Esophagus mucosa (tissue), 1 donor: Measurements from ENCODE around the gene KIN. TPM values are rescaled to one million over a fixed set of nuclear protein-coding genes. Genes with fewer than 3 reads are reported as not detected.
"Not testable (repeated sequence)": the region's sequence is repeated elsewhere in the genome, so short reads cannot be mapped to it uniquely, and the experiment has no call there.

Experiments used
- ATAC-seq: fragments of 200-7000 bp; cut with Tn5 transposase; one replicate; pipeline ENCODE4 v1.9.1; 2020
- total RNA-seq: library from RNA; stranded (reverse); gene quantifications from one replicate; pipeline ENCODE4 v1.2.4, GENCODE V29; 2023
- donor health status: DM: yes; HTN: yes; CAD: no.

KIN gene, protein sequence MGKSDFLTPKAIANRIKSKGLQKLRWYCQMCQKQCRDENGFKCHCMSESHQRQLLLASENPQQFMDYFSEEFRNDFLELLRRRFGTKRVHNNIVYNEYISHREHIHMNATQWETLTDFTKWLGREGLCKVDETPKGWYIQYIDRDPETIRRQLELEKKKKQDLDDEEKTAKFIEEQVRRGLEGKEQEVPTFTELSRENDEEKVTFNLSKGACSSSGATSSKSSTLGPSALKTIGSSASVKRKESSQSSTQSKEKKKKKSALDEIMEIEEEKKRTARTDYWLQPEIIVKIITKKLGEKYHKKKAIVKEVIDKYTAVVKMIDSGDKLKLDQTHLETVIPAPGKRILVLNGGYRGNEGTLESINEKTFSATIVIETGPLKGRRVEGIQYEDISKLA
- total RNA-seq, result 8.3 TPM

DNA sequence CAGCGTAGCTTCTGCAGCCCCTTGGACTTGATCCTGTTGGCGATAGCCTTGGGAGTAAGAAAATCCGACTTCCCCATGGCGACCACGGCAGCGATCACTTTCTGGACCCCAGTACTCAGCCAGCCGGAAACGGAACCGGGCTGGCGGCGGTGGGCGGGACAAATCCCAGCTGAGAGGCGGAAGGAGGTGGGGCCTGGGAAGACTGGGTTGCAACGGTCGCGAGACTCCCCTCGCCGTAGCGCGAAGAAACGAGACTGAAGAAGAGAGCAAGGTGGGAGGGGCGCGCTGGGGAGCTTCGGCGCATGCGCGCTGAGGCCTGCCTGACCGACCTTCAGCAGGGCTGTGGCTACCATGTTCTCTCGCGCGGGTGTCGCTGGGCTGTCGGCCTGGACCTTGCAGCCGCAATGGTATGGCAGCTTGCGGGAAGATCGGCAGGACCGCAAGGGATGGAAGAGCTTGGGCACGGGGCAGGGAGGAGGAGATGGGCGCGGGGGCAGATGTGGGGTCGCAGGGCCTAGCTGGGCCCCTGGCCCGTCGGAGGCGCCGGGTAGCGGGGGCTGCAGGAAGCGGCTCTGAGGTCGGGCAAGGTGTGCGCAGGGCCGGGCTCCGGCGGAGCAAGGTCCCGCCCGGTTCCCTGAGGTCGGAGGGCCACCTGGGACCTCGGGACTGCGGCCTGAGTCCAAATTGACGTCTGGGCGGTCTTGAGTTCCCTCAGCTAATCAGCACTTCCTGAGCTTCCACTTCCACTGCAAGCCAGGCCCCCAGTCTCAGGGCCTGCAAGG lies at the start of gene KIN, which contains the start of gene ATP5F1C:
KIN (minus strand) TSS at position 137 of the 782 bp plus-strand sequence; CDS start at position 77, 60 bp downstream.
ATP5F1C (plus strand) TSS at position 321 of the 782 bp plus-strand sequence; CDS start at position 352, 31 bp downstream.
- peak; percentile 99 for ATAC-seq

DNA sequence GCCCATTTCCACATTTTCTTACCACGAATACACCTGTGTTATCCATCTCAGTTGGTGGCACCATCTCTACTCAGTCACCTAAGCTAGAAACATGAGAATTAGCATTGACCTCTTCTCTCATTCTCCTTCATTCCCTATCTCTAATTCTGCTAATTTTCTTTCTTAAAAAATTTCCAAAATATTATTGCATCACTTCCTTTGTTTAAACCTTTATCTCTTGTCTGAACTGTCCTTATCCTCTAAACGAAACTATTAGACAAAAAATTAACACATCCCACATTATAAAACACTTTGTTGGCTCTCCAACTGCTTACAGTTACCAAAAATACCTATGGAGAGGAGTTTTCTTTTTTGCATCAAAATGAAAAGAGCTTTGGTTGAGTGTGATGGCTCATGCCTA lies 48.8 kb upstream of the KIN start:
- no peak for ATAC-seq

DNA sequence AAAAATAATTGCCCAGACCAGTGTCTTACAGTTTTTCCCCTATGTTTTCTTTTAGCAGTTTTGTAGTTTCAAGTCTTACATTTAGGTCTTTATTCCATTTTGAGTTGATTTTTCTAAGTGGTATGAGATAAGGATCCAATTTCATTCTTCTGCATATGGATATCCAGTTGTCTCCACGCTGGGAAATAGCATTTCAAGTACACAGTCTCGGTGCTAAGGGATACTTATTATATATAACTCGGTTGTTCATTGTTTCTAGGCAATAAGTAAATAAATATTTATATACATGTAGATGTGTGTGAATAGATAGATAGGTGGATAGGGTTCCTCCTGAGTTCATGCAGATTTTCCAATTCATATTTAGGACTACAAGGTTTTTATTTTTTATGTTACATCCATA lies 46.5 kb upstream of the KIN start:
- no peak for ATAC-seq

DNA sequence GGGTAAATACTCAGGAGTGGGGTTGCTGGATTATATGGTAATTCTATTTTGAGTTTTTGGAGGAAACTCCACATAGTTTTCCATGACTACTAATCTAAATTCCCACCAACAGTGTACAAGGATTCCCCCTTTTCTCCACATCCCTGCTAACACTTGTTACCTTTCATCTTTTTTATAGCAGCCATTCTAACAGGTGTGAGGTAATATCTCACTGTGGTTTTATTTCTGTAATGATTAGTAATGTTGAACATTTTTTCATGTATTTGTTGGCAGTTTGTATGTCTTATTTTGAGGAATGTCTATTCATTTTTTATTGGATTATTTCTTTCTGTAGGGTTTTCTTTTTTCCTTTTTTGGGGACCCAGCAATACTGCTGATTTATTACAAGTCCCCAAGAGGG lies 45.4 kb upstream of the KIN start:
- no peak for ATAC-seq

DNA sequence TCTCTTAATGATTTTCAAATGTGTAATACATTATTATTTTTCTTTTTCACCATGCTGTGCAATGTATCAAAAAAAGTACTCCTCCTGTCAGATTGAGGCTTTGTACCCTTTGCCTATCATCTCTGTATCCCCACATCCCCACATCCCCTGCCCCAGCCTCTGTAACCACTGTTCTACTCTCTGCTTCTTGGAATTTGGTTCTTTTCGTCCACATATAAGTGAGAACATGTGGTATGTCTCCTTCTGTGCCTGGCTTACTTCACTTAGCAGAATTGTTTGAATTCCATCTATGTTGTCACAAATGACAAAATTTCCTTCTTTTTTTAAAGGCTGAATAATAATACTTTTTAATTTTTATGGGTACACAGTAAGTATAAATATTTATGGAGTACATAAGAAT lies 44.3 kb upstream of the KIN start:
- ATAC-seq, result no peak

DNA sequence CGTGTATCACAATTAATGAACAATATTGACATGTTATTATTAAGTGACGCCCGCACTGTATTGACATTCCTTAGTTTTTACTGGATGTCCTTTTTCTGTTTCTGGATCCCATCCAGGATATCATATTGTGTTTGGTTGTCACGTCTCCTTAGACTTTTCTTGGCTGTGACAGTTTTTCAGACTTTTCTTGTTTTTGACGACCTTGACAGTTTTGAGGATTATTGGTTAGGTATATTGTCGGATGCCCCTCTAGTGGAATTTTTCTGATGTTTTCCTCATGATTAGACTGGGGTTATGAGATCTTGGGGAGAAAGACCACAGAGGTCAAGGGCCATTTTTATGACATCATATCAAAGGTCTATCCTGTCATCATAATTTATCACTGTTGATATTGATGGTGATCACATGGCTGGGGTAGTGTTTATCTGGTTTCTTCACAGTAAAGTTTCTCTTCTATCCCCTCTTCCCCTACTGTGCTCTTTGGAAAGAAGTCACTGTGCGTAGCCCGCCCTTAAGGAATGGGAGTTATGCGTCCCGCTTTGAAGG lies 41.6 kb upstream of the KIN start:
- no peak for ATAC-seq

DNA sequence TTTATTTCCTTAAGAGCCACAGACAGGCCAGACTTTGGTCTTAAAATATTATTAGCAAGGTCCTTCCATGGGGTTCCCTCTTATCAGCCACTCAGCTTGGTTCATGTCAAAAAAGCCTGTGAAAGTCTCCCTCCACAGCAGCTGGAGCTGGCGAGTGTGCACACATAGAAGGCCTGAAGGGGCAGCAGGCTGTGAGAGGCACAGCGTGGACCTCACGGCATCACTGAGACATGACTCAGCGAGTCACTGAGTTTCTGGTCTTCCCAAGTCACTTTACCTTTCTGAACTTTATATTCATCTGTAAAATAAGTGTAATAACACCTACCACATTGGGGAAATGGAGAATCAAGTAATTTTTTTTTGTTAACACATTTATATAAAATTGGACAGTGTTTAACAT lies 39.2 kb upstream of the KIN start:
- no peak for ATAC-seq

DNA sequence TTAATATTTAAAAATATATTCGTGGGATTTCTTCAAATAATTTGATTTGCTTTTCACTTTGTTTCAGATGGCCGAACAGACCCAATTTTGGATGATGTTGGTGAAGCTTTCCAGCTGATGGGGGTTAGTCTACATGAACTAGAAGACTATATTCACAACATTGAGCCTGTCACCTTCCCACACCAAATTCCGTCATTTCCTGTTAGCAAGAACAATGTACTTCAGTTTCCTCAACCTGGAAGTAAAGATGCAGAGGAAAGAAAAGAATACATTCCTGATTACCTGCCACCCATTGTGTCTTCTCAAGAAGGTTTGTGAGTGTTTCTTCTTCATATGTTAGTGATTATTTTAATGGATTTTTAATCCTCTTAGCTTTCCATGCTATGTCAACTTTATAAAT lies 36.5 kb upstream of the KIN start:
- no peak for ATAC-seq

DNA sequence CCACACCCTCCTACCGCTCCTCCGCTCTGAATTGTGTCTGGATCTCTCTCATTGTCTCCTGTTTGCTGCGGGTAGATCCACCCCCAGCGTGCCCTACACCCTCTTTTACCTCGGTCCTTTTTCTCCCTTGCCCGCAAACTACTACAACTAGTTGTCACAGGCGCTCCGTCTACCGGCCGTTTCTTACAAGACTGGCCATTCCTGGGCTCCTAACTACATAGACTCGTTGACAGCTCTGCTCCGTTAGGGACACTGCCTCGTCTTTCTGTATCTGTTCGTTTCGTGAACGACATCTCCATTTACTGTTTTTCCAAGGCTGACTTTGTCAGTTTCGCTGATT lies 31.3 kb upstream of the KIN start:
- peak; percentile 36 for ATAC-seq

DNA sequence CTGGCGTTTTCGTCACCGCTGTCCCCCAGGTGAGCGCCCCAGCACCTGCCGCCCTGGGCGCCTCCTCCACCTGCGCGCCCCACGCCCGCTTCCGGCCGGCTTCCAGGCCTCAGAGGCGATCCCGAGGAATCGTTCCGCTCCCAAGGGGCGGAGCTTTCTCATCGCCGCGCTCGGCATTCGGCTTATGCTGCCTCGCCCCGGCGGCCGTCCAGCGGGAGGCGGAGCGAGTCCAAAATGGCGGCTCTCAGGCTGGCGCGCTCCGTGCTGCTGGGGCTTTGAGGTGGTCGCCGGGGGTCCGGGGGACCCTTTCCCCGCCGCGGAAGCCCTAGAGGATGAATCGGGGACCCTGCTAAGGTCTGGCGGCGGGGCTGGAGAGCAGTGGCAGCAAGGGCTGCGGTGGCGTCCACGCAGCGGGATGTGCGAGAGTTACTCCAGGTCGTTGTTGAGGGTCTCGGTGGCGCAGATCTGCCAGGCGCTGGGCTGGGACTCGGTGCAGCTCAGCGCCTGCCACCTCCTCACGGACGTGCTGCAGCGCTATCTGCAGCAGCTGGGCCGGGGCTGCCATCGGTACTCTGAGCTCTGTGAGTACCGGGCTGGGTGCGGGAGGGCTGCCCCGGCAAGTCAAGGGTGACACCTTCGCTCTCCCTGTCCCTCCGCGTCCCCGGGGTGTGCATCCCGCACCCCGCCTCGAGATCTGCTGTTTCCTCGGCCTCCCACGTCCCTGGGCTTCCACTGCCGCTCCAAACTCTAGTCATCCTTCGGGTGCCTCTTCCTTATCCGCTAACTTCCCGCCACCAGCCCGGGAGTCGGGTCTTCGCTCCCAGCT lies 30.7 kb upstream of the KIN start, which contains the start of gene TAF3:
TAF3 (plus strand) TSS at position 211 of the 826 bp plus-strand sequence; CDS start at position 416, 205 bp downstream.
- ATAC-seq, result peak; percentile 96

DNA sequence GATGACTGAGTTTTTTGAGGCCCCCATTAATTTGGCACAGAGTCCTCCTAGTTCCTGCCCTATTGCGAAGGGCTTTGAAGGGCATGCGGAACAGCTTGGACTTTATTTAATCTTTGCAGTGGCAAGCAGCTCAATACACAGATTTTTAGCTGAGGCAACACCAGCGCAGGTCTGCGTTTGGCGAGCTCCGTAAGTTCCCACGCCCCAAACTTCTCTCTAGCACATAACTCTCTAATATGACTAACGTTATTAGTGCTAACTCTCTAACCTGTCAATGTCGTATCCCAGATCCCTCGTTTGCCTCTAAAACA lies 30.1 kb upstream of the KIN start:
- ATAC-seq, result no peak

DNA sequence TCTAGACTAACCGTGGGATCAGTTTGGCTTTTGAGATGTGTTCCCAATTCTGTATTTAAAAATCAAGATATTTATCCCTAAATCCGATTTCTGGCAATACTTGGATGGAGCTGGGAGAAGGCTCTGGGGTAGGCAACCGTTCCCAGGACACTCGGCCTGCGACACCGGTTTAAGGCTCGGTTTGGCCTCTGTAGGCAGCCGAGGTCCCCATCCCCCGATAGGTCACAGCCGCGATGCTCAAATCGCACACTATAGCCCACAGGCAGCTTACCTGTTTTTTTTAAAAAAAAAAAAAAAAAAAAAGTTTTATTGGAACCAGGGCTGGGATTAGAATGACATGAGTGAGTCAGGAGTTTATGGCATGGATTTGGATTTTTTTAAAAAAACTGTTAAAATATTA lies 29.8 kb upstream of the KIN start:
- no peak for ATAC-seq

DNA sequence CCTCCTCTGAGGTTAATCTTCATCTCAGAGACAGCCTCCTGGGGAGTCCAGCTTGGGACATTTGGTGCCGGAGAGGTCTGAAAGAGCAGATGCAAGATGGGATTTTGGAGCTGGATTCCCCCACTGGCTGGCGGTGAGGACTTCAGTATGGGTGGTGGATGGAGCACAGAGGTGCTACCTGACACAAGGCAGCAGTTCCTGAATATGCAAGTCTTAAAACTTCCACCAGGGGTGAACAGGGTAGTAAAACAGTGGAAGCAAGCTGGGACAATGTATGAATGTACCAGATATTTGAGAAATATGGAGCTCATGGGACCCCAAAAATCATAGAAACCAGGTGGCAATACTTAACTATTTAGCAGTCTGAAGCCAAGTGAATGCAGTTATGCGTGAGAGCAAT lies 25.7 kb upstream of the KIN start:
- no peak for ATAC-seq

DNA sequence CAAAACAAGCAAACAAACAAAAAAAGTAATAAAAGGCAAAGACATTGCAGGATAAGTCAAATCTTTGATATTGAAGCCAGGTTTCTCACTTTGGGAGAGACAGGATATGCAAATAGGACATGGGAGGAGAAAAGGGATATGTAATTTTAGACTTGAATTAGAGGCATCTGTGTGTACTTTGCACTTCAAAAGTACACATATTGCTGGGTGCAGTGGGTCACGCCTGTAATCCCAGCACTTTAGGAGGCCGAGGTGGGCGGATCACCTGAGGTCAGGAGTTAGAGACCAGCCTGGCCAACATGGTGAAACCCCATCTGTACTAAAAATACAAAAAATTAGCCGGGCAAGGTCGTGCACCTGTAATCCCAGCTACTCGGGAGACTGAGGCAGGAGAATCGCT lies 23.9 kb upstream of the KIN start:
- ATAC-seq, result not testable (repeated sequence)

DNA sequence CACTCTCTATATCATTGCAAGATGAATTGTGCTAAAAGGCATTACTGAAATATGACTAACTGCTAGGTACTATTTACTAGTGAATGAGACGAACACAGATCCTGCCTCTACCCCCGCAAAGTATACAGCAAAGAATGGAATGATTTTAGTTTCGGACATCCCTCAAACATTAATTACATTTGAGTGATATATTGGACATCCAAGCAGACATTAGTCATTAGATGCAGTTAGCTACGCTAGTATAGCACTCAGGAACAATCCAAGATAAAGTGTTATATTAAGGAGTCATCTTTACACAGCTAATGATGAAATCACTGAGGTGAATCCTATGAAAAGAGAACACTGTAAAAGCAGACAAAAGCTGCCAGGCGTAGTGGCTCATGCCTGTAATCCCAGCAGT lies 23.2 kb upstream of the KIN start:
- ATAC-seq, result peak; percentile 37

DNA sequence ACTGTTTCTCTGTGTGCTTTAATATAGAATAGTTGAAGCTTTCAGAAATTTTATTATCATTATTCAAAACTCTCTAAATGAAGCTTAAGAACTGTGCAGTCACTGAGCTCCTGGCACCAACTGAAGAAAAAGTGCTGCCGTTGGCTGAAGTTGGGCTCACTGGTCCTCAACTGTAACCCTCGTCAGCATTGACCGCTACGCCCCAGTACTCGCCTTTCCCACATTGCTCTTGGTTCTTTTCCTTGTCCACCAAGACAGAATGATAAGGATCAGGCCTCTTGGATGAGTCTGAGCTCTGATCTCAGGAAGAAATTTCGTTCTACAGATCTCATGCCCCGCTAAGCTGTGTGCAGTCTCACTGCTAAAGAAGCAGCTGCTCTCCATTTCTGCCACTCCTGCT lies 22.6 kb upstream of the KIN start:
- no peak for ATAC-seq

DNA sequence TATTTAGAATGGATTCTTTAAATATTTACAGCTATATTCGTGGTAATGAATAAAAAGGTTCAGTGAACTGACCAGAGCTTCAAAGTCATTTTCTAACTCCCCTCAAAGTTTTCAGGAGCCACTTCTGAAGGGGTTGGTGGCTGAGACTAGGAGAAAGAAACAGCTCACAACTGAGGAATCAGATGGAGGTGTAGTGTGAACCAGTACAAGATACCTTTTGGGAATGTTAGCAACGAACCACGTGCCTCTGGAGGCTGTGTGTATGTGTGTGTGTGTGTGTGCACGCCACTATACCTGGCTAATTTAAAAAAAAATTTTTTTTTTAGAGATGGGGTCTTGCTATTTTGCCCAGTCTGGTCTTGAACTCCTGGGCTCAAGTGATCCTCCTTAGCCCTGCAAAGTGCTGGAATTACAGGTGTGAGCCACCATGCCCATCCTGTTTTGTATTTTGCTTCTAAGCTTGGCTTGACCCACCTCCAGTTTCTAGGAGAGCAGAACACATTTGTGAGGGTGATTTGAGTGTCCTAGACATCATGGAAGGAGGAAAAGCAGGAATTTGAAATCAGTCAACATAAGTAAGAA lies 21.0 kb upstream of the KIN start:
- ATAC-seq, result no peak

DNA sequence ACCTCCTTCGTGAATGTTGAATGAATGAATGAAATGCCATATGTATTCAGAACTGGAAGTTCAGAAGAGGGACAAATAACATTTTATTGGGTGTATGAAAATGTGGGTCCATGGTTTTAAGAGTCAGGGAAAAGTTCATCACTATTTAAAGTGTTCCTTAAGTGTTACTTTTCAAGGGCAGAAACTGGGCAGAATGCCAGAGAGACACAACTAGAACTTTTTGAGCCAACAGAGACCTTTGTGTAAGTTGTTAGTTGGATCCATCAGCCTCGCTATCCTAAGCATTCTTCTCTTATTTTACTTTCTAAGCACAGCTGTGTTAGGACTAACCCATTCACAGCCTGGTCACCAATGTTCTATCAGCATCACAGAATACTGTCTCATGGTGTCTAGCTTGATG lies 16.9 kb upstream of the KIN start:
- no peak for ATAC-seq

DNA sequence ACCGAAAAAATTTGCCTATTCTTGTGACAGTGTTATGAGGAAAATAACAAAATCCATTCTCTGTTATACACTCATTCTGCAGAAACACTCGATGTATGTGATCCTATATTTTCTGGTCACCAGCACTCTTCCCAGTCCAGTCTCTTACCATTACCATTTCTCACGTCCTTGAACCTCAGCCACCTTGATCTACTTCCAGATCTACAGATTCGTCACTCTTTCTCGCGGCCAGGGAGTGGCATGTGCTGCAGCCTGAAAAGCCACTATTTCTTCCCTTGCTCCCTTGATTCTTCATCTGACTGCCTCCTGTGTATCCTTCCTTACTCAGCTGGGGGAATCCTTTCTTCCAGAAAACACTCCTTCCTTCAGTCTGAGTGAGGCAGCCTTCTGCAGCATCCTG lies 16.4 kb upstream of the KIN start:
- ATAC-seq, result no peak

DNA sequence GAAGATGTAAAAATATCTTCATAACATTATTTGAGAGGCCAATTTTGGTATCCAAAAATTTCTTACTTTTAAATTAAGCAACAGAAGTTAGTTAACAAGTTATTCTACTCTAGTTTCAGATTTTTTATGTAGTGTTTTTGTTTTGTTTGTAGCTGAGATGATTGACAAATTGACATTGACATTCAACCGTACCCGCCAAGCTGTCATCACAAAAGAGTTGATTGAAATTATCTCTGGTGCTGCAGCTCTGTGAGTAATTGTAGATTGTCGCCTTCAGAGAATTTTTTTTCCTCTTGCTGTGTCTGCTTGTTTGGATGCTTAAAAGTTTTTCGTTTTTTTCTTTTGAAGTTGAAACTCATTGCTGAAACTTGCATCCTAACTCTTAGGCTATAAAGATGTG lies 14.8 kb upstream of the KIN start:
- no peak for ATAC-seq

DNA sequence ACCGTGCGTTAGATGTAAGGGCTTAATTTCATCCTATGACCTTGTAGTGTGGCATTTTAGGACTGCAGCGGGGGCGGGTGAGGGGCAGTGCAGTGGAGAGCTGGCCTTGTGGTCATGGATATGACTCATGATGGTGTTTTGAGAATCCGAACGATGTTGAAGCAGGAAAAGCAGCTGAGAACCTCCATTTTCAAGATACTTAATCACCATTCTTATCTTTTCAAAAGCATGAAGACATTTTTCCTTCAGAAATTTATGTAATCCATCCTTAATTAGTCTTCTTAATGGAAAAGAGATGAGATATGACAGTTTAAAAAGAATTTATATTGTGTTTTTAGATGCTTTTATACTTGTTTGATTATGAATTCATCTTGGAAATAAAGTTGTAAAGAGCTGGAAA lies 9.8 kb upstream of the KIN start:
- no peak for ATAC-seq

DNA sequence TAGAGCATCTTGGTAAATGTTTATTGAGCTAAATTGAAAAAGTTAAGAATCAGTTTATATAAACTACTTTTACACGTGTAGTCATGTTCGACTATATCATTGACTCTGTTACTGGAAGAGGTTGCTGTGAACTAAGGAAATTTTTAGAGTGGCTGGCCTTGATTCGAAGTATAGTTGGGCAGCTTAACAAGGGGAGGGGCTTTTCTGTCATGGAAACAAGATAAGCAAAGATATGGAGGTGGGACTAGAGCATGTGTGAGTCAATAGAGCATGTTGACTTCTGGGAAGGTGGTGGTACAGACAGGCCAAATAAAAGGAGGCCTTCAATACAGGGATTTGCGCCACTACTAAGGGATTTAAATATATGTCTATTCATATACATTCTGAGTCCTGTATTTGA lies 7.8 kb upstream of the KIN start:
- no peak for ATAC-seq
